HepG2 (cell line): ENCODE data around the gene MTA1. TPM values are rescaled to one million over a fixed set of nuclear protein-coding genes. Genes with fewer than 3 reads are reported as not detected.

ENCODE experiments used
- ATAC-seq: fragments of 200-7000 bp; cut with Tn5 transposase; 3 replicates; pipeline ENCODE4 v1.9.1; 2020; ENCODE audit warnings: mild to moderate bottlenecking, moderate library complexity
- BruUV-seq: library from RNA; stranded (reverse); fragments of 400-500 nt; replicated peaks from 2 replicates; lab custom pipeline; 2021; lab: Mats Ljungman, UMichigan
- CTCF ChIA-PET: fragments of 300-600 bp; formaldehyde crosslinking; extraction: SDS; loops from one replicate; lab custom pipeline; 2021; ENCODE audit warnings: low total read pairs, inconsistent platforms, low intra/inter-chr PET ratio; lab: Yijun Ruan, JAX
- POLR2A ChIA-PET: fragments of 350-600 bp; sonication (Branson Sonifier 250); formaldehyde crosslinking; loops from one replicate; lab custom pipeline; 2020; ENCODE audit warnings: antibody characterized with exemption, inconsistent platforms; lab: Yijun Ruan, JAX
- DNase-seq: peaks from one replicate; pipeline ENCODE4 v3.0.0-alpha.2; 2015; ENCODE audit warnings: low spot score
- FAIRE-seq: peaks from 3 replicates; lab custom pipeline; 2011; peaks lifted over from hg19 to GRCh38; lab: Jason Lieb, UNC
- H2AFZ ChIP-seq: one replicate; pipeline ENCODE4 v1.6.1; 2011; ENCODE audit warnings: low read length, inconsistent platforms
- H3K27ac ChIP-seq: fragments of 300-600 bp; 3 replicates; pipeline ENCODE4 v1.8.0; 2011; ENCODE audit warnings: mixed run types, mild to moderate bottlenecking, mixed read lengths, low read length, inconsistent platforms; ENCODE audit not compliant: insufficient read depth; ENCODE audit errors: extremely low read length
- H3K27me3 ChIP-seq, 2 experiments: fragments of 200-600 bp in 1 of 2; 2 replicates in 1 of 2; 3 replicates in 1 of 2; pipeline versions ENCODE4 v1.6.0 to v1.8.0; 2011; ENCODE audit warnings: low read length in 2 of 2, mild to moderate bottlenecking in 2 of 2, moderate library complexity in 2 of 2, inconsistent platforms in 1 of 2; ENCODE audit not compliant: insufficient read depth in 2 of 2, control insufficient read depth in 1 of 2
- H3K36me3 ChIP-seq, 2 experiments: fragments of 200-600 bp in 1 of 2; replicated peaks in 1 of 2; 2 replicates in 1 of 2; 3 replicates in 1 of 2; pipeline versions ENCODE4 v1.5.1 to v1.8.0; 2011; ENCODE audit warnings: low read length in 2 of 2, inconsistent platforms in 1 of 2; ENCODE audit not compliant: insufficient read depth in 2 of 2, control insufficient read depth in 1 of 2
- H3K4me1 ChIP-seq: 2 replicates; pipeline ENCODE4 v1.5.1; 2012; ENCODE audit warnings: low read length, inconsistent platforms; ENCODE audit not compliant: insufficient read depth
- H3K4me2 ChIP-seq: 2 replicates; pipeline ENCODE4 v1.6.0; 2011; ENCODE audit warnings: low read depth, low read length, inconsistent platforms
- H3K4me3 ChIP-seq, 3 experiments: fragments of 200-600 bp in 1 of 3; sonication (generic), shearing (Covaris generic) in 1 of 3; replicated peaks in 1 of 3; 2 replicates each; pipeline ENCODE4 v1.5.1; 2011 to 2016; ENCODE audit warnings: low read length in 3 of 3, inconsistent platforms in 2 of 3, low read depth in 2 of 3, mild to moderate bottlenecking in 2 of 3, control low read depth in 1 of 3, mixed read lengths in 1 of 3; ENCODE audit not compliant: insufficient read depth in 1 of 3
- H3K79me2 ChIP-seq: one replicate; pipeline ENCODE4 v1.6.1; 2011; ENCODE audit warnings: low read length, inconsistent platforms; ENCODE audit not compliant: insufficient read depth
- H3K9ac ChIP-seq: 2 replicates; pipeline ENCODE4 v1.6.0; 2011; ENCODE audit warnings: mild to moderate bottlenecking, low read depth, low read length, inconsistent platforms; ENCODE audit not compliant: insufficient read depth
- H3K9me3 ChIP-seq: 2 replicates; pipeline ENCODE4 v1.5.1; 2012; ENCODE audit warnings: mild to moderate bottlenecking, low read length
- H4K20me1 ChIP-seq: 2 replicates; pipeline ENCODE4 v1.6.0; 2011; ENCODE audit warnings: inconsistent platforms, mild to moderate bottlenecking, low read length, moderate library complexity; ENCODE audit not compliant: insufficient read depth
- AGO2 ChIP-seq: fragments of 200-400 bp; formaldehyde crosslinking; optimal IDR thresholded peaks from 2 replicates; pipeline ENCODE3; 2017; ENCODE audit warnings: mild to moderate bottlenecking, low read depth, low read length, moderate library complexity
- AKAP8 ChIP-seq: sonication (generic); formaldehyde crosslinking; IDR thresholded peaks from 2 replicates; pipeline ENCODE4 v1.5.1; 2020; ENCODE audit warnings: mild to moderate bottlenecking, missing genetic modification reagents
- HMGA1 ChIP-seq: sonication (generic); formaldehyde crosslinking; conservative IDR thresholded peaks from 2 replicates; pipeline ENCODE4 v1.4.0; 2020; ENCODE audit warnings: missing genetic modification reagents
- KAT2B ChIP-seq: fragments of 150-350 bp; IDR thresholded peaks from 2 replicates; pipeline ENCODE4 v1.6.1; 2014; ENCODE audit warnings: low read depth, low read length, borderline replicate concordance
- RBM22 ChIP-seq: fragments of 200-400 bp; formaldehyde crosslinking; optimal IDR thresholded peaks from 2 replicates; pipeline ENCODE3; 2017; ENCODE audit warnings: mild to moderate bottlenecking, low read length, moderate library complexity
- WGBS: methylation state at CpG from one replicate; pipeline ENCODE4 v1.1.6; 2017; ENCODE audit warnings: low lambda C conversion rate; 5-methylcytosine and 5-hydroxymethylcytosine counted together
- in situ Hi-C: cut with HindIII; loops from 2 replicates; pipeline ENCODE4 v1.10.0; 2017; ENCODE audit warnings: low pct_unique_long_range_greater_than_20kb; ENCODE audit not compliant: extremely low pct_ligation_motif_present
- intact Hi-C: fragments of 100-400 bp; cut with micrococcal nuclease; formaldehyde crosslinking; loops from one replicate; pipeline ENCODE4 v1.10.0; 2022; ENCODE audit not compliant: unreplicated experiment
- polyA plus RNA-seq, 8 experiments: library from polyadenylated mRNA; depleted of rRNA in 3 of 8; stranded (reverse) in 7 of 8; unstranded in 1 of 8; fragments of >200 nt; fragmentation: Illumina TruSeq in 4 of 8; extraction: Trizol in 4 of 8; gene quantifications; 2 replicates each; pipeline versions ENCODE4 v1.2.1 to v1.2.3, GENCODE V29; 2011 to 2016; ENCODE audit warnings: low read depth in 4 of 8, missing spikeins in 1 of 8, mixed read lengths in 1 of 8; ENCODE audit not compliant: insufficient read depth in 1 of 8
- total RNA-seq, 5 experiments: library from RNA; depleted of rRNA; stranded (reverse); fragments of >200 nt; fragmentation: Illumina TruSeq; extraction: Trizol; gene quantifications; 2 replicates each; pipeline ENCODE4 v1.2.3, GENCODE V29; 2016; ENCODE audit warnings: low read depth in 1 of 5

MTA1 gene
- total and polyA plus RNA-seq, 2 of the 13 experiments (the other 11 are each of a cell fraction or from before 2014, with no cell fraction given): 35.2 to 85.8 TPM

DNA sequence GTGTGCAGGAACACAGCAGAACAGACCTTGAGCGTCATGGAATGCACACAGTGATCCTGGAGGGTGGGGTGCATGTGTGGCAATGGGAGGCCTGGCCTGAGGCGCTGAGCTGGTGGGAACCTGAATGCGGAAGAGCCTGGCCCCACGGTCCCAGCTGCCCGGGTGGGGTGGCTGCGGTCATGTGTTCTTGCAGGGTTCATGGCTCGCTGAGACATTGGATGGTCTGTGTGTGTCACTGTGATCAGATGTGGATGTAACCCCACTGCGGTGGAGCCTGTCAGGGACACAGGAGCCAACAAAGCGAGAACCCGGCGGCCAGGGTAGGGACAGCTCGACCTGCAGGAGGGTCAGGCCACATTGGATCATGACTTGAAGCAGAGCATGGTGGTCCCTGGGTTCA is 23.2 kb downstream of the MTA1 start:
- no TSS peak for BruUV-seq
- H3K79me2 ChIP-seq: peaks cover 3% of the 10 kb centered on the region
- H3K9ac ChIP-seq: no peak overlapping the region
- H3K27me3 ChIP-seq: no peaks in the 10 kb centered on the region
- DNase-seq (no peak), ATAC-seq (no peak), FAIRE-seq (no peak)
- intact Hi-C loops: no loop called here
- 86% methylated on average over 11 of the region's 12 CpGs for WGBS
- no peak overlapping the region for H2AFZ ChIP-seq
- TF ChIP-seq AKAP8 (CRISPR knock-in tag) (peak; percentile 56; the same call in 1 of the 2 replicates), HMGA1 (CRISPR knock-in tag) (no peak), AGO2 (peak; percentile 73), RBM22 (peak; percentile 69)
- H3K36me3 ChIP-seq: peaks cover 10 to 32% of the 10 kb centered on the region in 2 experiments
- no peak overlapping the region for H3K27ac ChIP-seq
- H3K4me1 ChIP-seq: peaks cover 14% of the 10 kb centered on the region
- in situ Hi-C loops: no loop called here
- no peaks in the 10 kb centered on the region for H4K20me1 ChIP-seq
- CTCF ChIA-PET: no interaction called here
- H3K9me3 ChIP-seq: no peaks in the 10 kb centered on the region
- no peak overlapping the region for H3K4me2 ChIP-seq
- no peak overlapping the region for H3K4me3 ChIP-seq
- POLR2A ChIA-PET: no interaction called here

DNA sequence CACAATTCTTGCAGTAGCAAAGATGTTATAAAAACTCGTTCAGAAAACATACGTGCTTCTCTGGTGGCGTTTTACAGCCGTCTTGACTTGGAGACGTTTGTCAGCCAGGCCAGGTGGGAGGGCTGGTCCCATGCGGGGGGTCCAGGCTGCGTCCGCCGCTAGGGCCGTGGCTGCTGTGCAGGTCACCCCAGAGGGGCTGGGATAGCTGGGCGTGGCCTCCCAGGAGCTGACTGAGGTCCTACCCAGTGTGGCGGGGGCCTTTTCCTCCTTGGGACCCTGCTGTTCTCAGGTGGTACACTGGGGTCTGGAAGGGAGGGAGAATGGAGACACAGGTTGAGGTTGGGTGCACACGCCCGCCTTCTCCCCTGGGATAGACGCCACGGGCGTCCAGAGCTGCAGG is 25.2 kb downstream of the MTA1 start:
- CTCF ChIA-PET: no interaction called here

More for the DNA sequence above, 25.2 kb downstream of the MTA1 start:
- WGBS: 98% methylated on average over 5 of the region's 17 CpGs
- intact Hi-C loops (no loop called here), in situ Hi-C loops (no loop called here)
- peaks cover 14% of the 10 kb centered on the region for H3K4me1 ChIP-seq
- ATAC-seq: no peak
- no peak overlapping the region for H3K4me2 ChIP-seq
- H3K9ac ChIP-seq: no peak overlapping the region
- DNase-seq: no peak
- H2AFZ ChIP-seq: no peak overlapping the region
- no peaks in the 10 kb centered on the region for H3K9me3 ChIP-seq
- H3K4me3 ChIP-seq: no peak overlapping the region
- no peak for TF ChIP-seq KAT2B
- TF ChIP-seq RBM22: peak; percentile 72
- POLR2A ChIA-PET: no interaction called here
- H3K36me3 ChIP-seq: peaks cover 7 to 22% of the 10 kb centered on the region in 2 experiments; a peak in 3 of 5 replicates
- no peaks in the 10 kb centered on the region for H4K20me1 ChIP-seq
- H3K27ac ChIP-seq: no peak overlapping the region
- FAIRE-seq: no peak
- BruUV-seq: no TSS peak
- H3K27me3 ChIP-seq: no peaks in the 10 kb centered on the region
- H3K79me2 ChIP-seq: no peaks in the 10 kb centered on the region
